ENCODE data around the gene ZC3H4.
"Not testable (repeated sequence)": the region's sequence is repeated elsewhere in the genome, so short reads cannot be mapped to it uniquely, and the experiment has no call there.

Gene ZC3H4

DNA sequence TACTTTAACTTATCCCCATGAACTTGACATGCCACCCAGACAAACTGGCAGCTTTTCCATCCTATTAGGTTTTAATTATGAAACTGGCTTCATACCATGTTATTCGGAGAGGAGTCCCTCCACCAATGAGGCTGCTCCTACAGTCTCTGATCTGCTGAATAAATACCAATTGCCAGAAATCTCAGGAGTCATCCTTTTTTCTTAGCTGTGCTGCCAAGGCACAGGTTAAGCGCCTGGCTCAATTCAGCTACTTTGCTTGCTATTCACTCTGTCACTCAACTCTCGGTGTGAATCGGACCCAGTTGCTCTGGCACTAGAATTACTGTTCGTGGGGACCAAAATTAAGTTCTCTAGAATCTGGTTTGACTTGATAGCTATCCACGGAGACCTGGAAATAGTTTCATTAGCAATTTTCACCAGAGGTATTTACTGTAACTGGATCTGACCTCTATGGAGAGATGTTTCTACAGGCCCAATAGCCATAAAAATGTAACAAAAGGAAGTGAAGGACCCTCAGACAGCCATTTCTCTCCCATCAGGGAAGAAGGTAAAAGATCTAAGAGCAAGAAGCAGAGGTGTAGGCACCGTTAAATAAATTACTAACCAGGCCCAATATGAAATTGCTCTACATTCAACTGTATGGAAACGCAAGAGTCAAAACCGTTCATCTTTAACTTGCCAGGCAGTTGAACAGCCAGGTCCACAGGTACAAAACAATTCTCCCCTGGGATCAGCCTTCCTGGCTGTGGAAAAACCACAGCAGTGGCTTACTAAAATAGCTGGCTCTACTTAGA, 5.4 kb downstream of the ZC3H4 start:
- no peak for DNase-seq (ENCODE audit: low read depth in 3 of 3)

- no peak for DNase-seq (ENCODE audit: low read depth in 3 of 3)
Measured at GRCh38 chr19:47107202-47107952, 6.2 kb downstream of the ZC3H4 start.

DNA sequence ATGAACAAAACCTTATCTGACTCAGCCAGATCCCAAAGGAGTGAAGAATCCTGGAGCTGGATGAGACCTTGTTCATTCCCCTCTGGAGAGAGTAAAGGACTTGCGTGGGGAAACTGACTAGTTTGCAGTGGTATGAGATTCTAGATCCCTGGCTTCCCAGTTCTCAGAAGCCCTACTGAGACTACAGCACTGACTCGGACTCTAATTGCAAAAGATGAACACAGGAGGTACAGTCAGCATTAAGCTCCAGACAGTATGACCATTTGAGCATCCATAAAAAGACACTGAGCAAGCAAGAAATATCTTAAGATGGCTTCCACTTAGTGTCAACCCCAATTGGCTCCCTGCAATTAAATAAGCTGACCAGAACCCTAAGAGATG, 6.8 kb downstream of the ZC3H4 start:
- DNase-seq (ENCODE audit: low read depth in 3 of 3) = no peak

GRCh38 chr19:47105874-47106273, 7.7 kb downstream of the ZC3H4 start:
- no peak for DNase-seq (ENCODE audit: low read depth in 3 of 3)

- DNase-seq (ENCODE audit: low read depth in 3 of 3) = no peak
Measured at GRCh38 chr19:47104680-47105079, 8.9 kb downstream of the ZC3H4 start.

- no peak for DNase-seq (ENCODE audit: low read depth in 3 of 3)
Measured at GRCh38 chr19:47102346-47103060, 11.1 kb downstream of the ZC3H4 start.

DNA sequence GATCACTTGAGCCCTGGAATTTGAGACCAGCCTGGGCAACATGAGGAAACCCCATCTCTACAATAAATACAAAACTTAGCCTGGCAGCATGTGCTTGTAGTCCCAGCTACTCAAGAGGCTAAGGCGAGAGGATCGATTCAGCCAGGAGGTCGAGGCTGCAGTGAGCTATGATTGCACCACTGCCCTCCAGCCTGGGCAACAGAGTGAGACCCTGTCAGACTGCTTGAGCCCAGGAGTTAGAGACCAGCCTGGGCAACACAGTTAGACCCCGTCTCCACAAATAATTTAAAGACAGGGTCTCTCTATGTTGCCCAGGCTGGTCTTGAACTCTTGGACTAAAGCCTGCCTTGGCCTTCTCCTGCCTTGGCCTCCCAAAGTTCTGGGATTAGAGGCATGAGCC, 12.5 kb downstream of the ZC3H4 start:
- DNase-seq (ENCODE audit: low read depth in 3 of 3) = not testable (repeated sequence)

GRCh38 chr19:47100290-47100689, 13.3 kb downstream of the ZC3H4 start:
- no peak for DNase-seq (ENCODE audit: low read depth in 3 of 3)

GRCh38 chr19:47099576-47100050, 14.0 kb downstream of the ZC3H4 start:
- no peak for DNase-seq (ENCODE audit: low read depth in 3 of 3)

- DNase-seq (ENCODE audit: low read depth in 3 of 3) = no peak
Measured at GRCh38 chr19:47098608-47099007, 15.0 kb downstream of the ZC3H4 start.

- DNase-seq (ENCODE audit: low read depth in 3 of 3) = no peak
Measured at GRCh38 chr19:47097396-47098201, 16.0 kb downstream of the ZC3H4 start.

DNA sequence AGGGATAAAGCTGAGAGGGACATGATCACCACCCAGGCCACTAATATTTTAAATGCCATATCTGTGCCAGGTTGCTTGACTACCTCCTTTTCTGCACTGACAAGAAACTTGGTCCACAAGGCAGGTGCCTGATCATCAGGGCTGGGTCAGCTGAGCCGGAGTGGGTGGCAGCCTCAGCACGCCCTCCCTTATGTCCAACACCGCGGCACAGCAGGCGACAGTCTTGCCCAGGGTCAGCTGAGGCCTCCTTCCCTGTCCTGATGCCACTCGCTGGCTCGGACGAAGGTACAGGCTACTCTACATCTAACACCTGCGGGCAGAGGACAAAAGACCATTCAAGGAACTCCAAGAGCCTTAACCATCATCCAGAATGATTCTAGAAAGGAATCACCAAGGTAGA, 16.9 kb downstream of the ZC3H4 start:
- no peak for DNase-seq (ENCODE audit: low read depth in 3 of 3)

- no peak for DNase-seq (ENCODE audit: low read depth in 3 of 3)
Measured at GRCh38 chr19:47096100-47096704, 17.4 kb downstream of the ZC3H4 start.

DNA sequence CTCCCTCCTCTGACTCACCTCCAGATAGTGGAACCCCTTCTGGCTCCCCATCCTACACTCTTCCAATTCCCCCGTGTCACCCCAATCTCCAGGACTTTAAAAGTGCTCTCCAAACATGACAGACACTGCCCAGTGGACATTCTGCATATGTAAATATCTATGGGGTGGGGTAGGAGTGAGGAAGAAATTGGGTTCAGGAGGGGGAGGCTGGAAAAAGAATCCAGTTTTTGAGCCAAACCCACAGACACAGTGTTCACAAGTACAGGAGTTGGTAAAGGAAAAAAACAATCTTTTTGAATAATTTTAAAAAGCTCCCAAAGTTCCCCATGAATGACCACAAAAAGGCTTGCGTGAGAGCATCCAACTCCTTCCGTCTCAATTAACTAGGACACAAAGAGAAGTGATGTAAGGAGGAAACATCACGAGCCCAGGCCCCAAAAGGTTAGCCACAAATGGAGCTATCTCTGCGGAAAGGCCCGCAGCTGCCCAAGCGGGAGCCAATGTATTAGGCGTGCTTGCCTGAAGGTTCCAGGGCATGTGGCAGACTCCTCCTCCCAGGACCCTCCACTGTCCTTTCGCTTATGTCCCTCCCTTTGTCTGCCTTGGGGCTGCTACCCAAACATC, 18.0 kb downstream of the ZC3H4 start:
- DNase-seq (ENCODE audit: low read depth in 3 of 3) = no peak

DNA sequence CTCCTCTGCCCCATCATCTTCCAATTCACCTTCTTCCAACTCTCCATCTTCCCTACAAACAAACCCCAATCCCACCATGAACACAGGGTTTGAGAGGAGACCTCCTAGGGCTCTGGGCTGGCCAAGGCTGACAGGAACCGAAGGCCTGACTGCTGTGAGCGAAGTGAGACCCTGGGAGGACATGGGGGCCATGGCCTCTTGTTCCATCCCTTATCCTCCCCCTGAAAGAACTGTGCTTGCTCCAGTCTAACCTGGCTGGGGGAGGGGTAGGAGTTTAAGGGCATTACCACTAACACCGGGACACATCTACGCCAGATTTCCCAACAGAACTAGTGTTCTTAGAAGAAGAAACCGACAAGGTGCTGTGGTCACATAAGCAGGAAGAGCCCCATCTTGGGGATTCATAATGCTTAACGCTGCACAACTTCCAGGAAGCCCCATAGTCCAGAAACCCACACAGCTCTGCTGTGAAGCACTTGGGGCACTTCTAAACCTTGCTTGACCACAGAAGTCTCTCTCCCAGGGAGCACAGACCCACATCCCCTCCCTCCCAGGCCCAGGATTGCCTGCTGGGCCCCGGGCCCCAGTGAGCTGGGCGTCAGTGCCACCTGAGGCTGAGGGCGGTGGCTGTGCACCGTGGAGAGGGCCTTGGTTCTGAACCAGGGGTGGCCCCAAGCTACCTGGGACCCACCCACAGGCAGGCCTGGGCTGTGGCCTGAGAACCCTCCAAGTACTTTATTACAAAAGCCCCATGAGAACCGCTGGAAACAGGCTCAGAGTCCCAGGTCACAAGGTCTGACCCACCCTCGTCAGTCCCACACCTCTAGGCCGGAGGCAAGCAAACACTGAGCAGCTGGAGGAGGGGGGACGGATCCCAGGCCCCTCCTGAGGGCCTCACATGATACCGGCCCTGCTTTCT, 18.8 kb downstream of the ZC3H4 start:
- DNase-seq (ENCODE audit: low read depth in 3 of 3) = peak in 1 of 3 donors; percentile 35

DNA sequence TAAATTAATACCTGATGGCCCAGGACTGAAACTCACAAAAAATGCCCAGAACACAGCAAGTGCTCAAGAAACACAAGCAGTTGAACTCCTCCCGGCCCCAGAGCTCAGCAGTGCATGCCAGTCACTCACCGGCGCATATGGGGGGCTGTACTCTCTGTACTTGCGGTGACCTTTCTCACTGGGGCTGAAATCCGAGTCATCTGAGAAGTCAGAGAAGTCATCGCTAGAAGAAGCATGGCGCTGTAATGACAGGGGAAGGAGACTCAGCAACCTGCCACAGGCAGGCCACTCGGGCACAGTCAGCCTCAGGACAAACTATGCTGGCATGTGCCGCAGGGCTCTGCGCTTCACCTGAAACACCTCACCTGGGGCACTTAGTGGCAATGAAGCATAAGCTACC, 19.7 kb downstream of the ZC3H4 start:
- DNase-seq (ENCODE audit: low read depth in 3 of 3) = no peak

DNA sequence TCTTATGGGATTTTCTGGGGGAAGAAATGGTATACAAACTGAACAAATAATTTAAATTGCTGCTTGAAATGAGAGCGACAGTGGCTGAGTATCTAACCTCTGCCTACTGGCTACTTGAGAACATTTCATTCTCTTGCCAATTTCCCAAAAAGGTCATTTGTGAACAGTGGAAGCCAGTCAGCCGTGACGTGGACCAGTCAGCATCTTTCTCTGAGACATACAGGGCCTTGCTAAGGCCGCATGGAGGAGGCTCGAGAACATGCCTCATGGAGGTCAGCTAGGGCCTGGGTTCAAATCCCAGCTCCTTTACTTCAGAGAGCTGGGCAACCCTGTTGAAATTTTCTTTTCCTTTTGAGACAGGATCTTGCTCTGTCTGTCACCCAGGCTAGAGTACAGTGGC, 20.3 kb downstream of the ZC3H4 start:
- no peak for DNase-seq (ENCODE audit: low read depth in 3 of 3)

DNA sequence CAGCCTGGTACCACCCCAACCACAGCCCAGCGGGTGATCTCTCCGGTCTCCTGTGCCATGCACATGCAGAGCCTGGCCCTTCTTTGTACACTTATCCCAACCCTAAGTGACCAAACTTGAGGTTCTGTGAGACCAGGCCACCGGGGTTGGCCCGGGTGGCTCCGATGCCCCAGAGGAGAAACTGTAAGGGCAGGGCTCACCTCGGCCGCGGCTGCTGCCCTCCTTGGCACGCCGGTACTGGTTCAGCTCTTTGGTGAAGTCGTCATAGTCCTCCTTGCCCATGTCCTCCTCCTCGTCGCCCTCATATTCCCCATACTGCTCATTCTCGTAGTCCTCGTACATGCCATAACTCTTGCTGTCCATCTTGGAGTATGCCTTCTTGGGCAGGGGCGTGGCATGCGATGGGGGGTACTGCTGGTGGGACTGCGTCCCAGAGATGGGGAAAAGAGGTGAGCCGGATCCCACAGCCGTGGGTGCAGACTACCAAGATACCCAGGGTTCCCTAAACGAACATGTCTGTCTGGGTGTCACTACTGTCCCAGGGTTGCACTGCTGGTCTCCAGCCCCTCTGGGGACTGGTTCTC, 23.7 kb downstream of the ZC3H4 start:
- no peak for DNase-seq (ENCODE audit: low read depth in 3 of 3)

DNA sequence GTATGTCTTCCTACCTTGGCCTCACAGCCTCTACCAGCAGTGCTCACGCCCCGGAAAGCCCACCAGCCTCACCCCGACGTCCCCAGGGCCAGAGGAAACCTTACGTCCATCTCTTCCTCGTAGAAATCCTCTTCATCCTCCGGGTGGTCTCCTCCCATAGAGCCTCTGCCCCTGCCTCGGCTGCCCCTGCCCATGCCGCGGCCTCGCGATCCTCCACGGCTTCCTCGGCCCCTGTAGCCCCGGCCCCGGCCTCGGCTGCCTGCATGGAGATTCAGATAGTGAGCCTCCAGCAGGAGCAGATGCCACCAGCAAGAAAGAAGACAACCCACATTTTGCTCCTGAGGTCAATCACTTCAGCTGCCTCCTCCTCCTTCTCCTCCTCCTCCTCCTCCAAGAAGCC, 27.3 kb downstream of the ZC3H4 start:
- no peak for DNase-seq (ENCODE audit: low read depth in 3 of 3)

All from stimulated activated CD4-positive, alpha-beta T cell treated with anti-CD3 and anti-CD28 coated beads, TNF-alpha, amount 100 ng/mL, for 48 hours (primary cell).